HepG2 (cell line): ENCODE results near the gene FPR3. TPM values are rescaled to one million over a fixed set of nuclear protein-coding genes. Genes with fewer than 3 reads are reported as not detected.

Experiments
- ATAC-seq: fragments of 200-7000 bp; cut with Tn5 transposase; 3 replicates; pipeline ENCODE4 v1.9.1; 2020; ENCODE audit warnings: mild to moderate bottlenecking, moderate library complexity
- BruUV-seq: library from RNA; stranded (reverse); fragments of 400-500 nt; replicated peaks from 2 replicates; lab custom pipeline; 2021; lab: Mats Ljungman, UMichigan
- CTCF ChIA-PET: fragments of 300-600 bp; formaldehyde crosslinking; extraction: SDS; loops from one replicate; lab custom pipeline; 2021; ENCODE audit warnings: low total read pairs, inconsistent platforms, low intra/inter-chr PET ratio; lab: Yijun Ruan, JAX
- POLR2A ChIA-PET: fragments of 350-600 bp; sonication (Branson Sonifier 250); formaldehyde crosslinking; loops from one replicate; lab custom pipeline; 2020; ENCODE audit warnings: antibody characterized with exemption, inconsistent platforms; lab: Yijun Ruan, JAX
- DNase-seq: peaks from one replicate; pipeline ENCODE4 v3.0.0-alpha.2; 2015; ENCODE audit warnings: low spot score
- FAIRE-seq: peaks from 3 replicates; lab custom pipeline; 2011; peaks lifted over from hg19 to GRCh38; lab: Jason Lieb, UNC
- H2AFZ ChIP-seq: one replicate; pipeline ENCODE4 v1.6.1; 2011; ENCODE audit warnings: low read length, inconsistent platforms
- H3K27ac ChIP-seq: fragments of 300-600 bp; 3 replicates; pipeline ENCODE4 v1.8.0; 2011; ENCODE audit warnings: mixed run types, mild to moderate bottlenecking, mixed read lengths, low read length, inconsistent platforms; ENCODE audit not compliant: insufficient read depth; ENCODE audit errors: extremely low read length
- H3K27me3 ChIP-seq, 2 experiments: fragments of 200-600 bp in 1 of 2; 2 replicates in 1 of 2; 3 replicates in 1 of 2; pipeline versions ENCODE4 v1.6.0 to v1.8.0; 2011; ENCODE audit warnings: low read length in 2 of 2, mild to moderate bottlenecking in 2 of 2, moderate library complexity in 2 of 2, inconsistent platforms in 1 of 2; ENCODE audit not compliant: insufficient read depth in 2 of 2, control insufficient read depth in 1 of 2
- H3K36me3 ChIP-seq, 2 experiments: fragments of 200-600 bp in 1 of 2; replicated peaks in 1 of 2; 2 replicates in 1 of 2; 3 replicates in 1 of 2; pipeline versions ENCODE4 v1.5.1 to v1.8.0; 2011; ENCODE audit warnings: low read length in 2 of 2, inconsistent platforms in 1 of 2; ENCODE audit not compliant: insufficient read depth in 2 of 2, control insufficient read depth in 1 of 2
- H3K4me1 ChIP-seq: 2 replicates; pipeline ENCODE4 v1.5.1; 2012; ENCODE audit warnings: low read length, inconsistent platforms; ENCODE audit not compliant: insufficient read depth
- H3K4me2 ChIP-seq: 2 replicates; pipeline ENCODE4 v1.6.0; 2011; ENCODE audit warnings: low read depth, low read length, inconsistent platforms
- H3K4me3 ChIP-seq, 3 experiments: fragments of 200-600 bp in 1 of 3; sonication (generic), shearing (Covaris generic) in 1 of 3; replicated peaks in 1 of 3; 2 replicates each; pipeline ENCODE4 v1.5.1; 2011 to 2016; ENCODE audit warnings: low read length in 3 of 3, inconsistent platforms in 2 of 3, low read depth in 2 of 3, mild to moderate bottlenecking in 2 of 3, control low read depth in 1 of 3, mixed read lengths in 1 of 3; ENCODE audit not compliant: insufficient read depth in 1 of 3
- H3K79me2 ChIP-seq: one replicate; pipeline ENCODE4 v1.6.1; 2011; ENCODE audit warnings: low read length, inconsistent platforms; ENCODE audit not compliant: insufficient read depth
- H3K9ac ChIP-seq: 2 replicates; pipeline ENCODE4 v1.6.0; 2011; ENCODE audit warnings: mild to moderate bottlenecking, low read depth, low read length, inconsistent platforms; ENCODE audit not compliant: insufficient read depth
- H3K9me3 ChIP-seq: 2 replicates; pipeline ENCODE4 v1.5.1; 2012; ENCODE audit warnings: mild to moderate bottlenecking, low read length
- H4K20me1 ChIP-seq: 2 replicates; pipeline ENCODE4 v1.6.0; 2011; ENCODE audit warnings: inconsistent platforms, mild to moderate bottlenecking, low read length, moderate library complexity; ENCODE audit not compliant: insufficient read depth
- ARID5B ChIP-seq: IDR thresholded peaks from 2 replicates; pipeline ENCODE4 v1.4.0; 2020; ENCODE audit warnings: mild to moderate bottlenecking, missing genetic modification reagents
- KLF9 ChIP-seq: IDR thresholded peaks from 2 replicates; pipeline ENCODE4 v1.6.1; 2016; ENCODE audit warnings: low read depth
- MTF2 ChIP-seq: sonication (generic); formaldehyde crosslinking; IDR thresholded peaks from 2 replicates; pipeline ENCODE4 v1.5.0; 2020; ENCODE audit warnings: missing genetic modification reagents, borderline replicate concordance
- NFE2 ChIP-seq: sonication (generic); formaldehyde crosslinking; IDR thresholded peaks from 2 replicates; pipeline ENCODE4 v1.4.0; 2020; ENCODE audit warnings: missing genetic modification reagents
- PRDM4 ChIP-seq: sonication (generic); formaldehyde crosslinking; IDR thresholded peaks from 2 replicates; pipeline ENCODE4 v1.9.0; 2021; ENCODE audit warnings: missing genetic modification reagents, borderline replicate concordance
- SP5 ChIP-seq: IDR thresholded peaks from 2 replicates; pipeline ENCODE4 v1.6.1; 2016; ENCODE audit warnings: low read depth, borderline replicate concordance
- TFAP4 ChIP-seq: sonication (generic); IDR thresholded peaks from 2 replicates; pipeline ENCODE4 v1.6.1; 2016; ENCODE audit warnings: low read depth, borderline replicate concordance
- ZBTB38 ChIP-seq: sonication (generic); formaldehyde crosslinking; IDR thresholded peaks from 2 replicates; pipeline ENCODE4 v1.5.1; 2020; ENCODE audit warnings: mild to moderate bottlenecking, missing genetic modification reagents
- ZNF136 ChIP-seq: sonication (generic); formaldehyde crosslinking; IDR thresholded peaks from 2 replicates; pipeline ENCODE4 v1.8.1; 2022; ENCODE audit warnings: low read depth, mild to moderate bottlenecking, moderate library complexity, missing genetic modification reagents
- ZNF143 ChIP-seq: sonication (generic); formaldehyde crosslinking; IDR thresholded peaks from 2 replicates; pipeline ENCODE4 v1.4.0; 2020; ENCODE audit warnings: missing genetic modification reagents
- ZNF543 ChIP-seq: sonication (generic); formaldehyde crosslinking; IDR thresholded peaks from 2 replicates; pipeline ENCODE4 v1.4.0; 2020; ENCODE audit warnings: mild to moderate bottlenecking, missing genetic modification reagents
- WGBS: methylation state at CpG from one replicate; pipeline ENCODE4 v1.1.6; 2017; ENCODE audit warnings: low lambda C conversion rate; 5-methylcytosine and 5-hydroxymethylcytosine counted together
- in situ Hi-C: cut with HindIII; loops from 2 replicates; pipeline ENCODE4 v1.10.0; 2017; ENCODE audit warnings: low pct_unique_long_range_greater_than_20kb; ENCODE audit not compliant: extremely low pct_ligation_motif_present
- intact Hi-C: fragments of 100-400 bp; cut with micrococcal nuclease; formaldehyde crosslinking; loops from one replicate; pipeline ENCODE4 v1.10.0; 2022; ENCODE audit not compliant: unreplicated experiment
- polyA plus RNA-seq, 8 experiments: library from polyadenylated mRNA; depleted of rRNA in 3 of 8; stranded (reverse) in 7 of 8; unstranded in 1 of 8; fragments of >200 nt; fragmentation: Illumina TruSeq in 4 of 8; extraction: Trizol in 4 of 8; gene quantifications; 2 replicates each; pipeline versions ENCODE4 v1.2.1 to v1.2.3, GENCODE V29; 2011 to 2016; ENCODE audit warnings: low read depth in 4 of 8, missing spikeins in 1 of 8, mixed read lengths in 1 of 8; ENCODE audit not compliant: insufficient read depth in 1 of 8
- total RNA-seq, 5 experiments: library from RNA; depleted of rRNA; stranded (reverse); fragments of >200 nt; fragmentation: Illumina TruSeq; extraction: Trizol; gene quantifications; 2 replicates each; pipeline ENCODE4 v1.2.3, GENCODE V29; 2016; ENCODE audit warnings: low read depth in 1 of 5

FPR3 gene
- total and polyA plus RNA-seq, 2 of the 13 experiments (the other 11 are each of a cell fraction or from before 2014, with no cell fraction given) = not detected

- TF ChIP-seq ARID5B (peak; percentile 75; the same call in 1 of the 2 replicates), ZNF543 (no peak), TFAP4 (peak; percentile 78; the same call in 1 of the 2 replicates), NFE2 (no peak)
Observed at GRCh38 chr19:51807111-51807701, 12.2 kb downstream of the FPR3 start (continued).

GRCh38 chr19:51807925-51808324 is 13.0 kb downstream of the FPR3 start:
- ATAC-seq = no peak
- Histone ChIP-seq H3K36me3 (no peaks in the 10 kb centered on the region), H3K4me2 (no peak overlapping the region), H2AFZ (no peak overlapping the region), H3K4me3 (no peak overlapping the region), H3K79me2 (no peaks in the 10 kb centered on the region), H3K9ac (no peak overlapping the region), H3K27me3 (no peaks in the 10 kb centered on the region), H3K9me3 (peaks cover 34% of the 10 kb centered on the region), H4K20me1 (no peaks in the 10 kb centered on the region), H3K4me1 (peaks cover 65% of the 10 kb centered on the region), H3K27ac (peak overlapping the region; percentile 45)
- POLR2A ChIA-PET = no interaction called here
- DNase-seq = no peak
- FAIRE-seq = no peak
- no TSS peak for BruUV-seq
- WGBS = 31% methylated on average over 2 of the region's 2 CpGs
- TF ChIP-seq ZNF136 (CRISPR knock-in tag) (no peak), PRDM4 (no peak), ZBTB38 (CRISPR knock-in tag) (no peak), MTF2 (CRISPR knock-in tag) (no peak), KLF9 (CRISPR knock-in tag) (no peak), SP5 (no peak), ZNF143 (no peak)
- CTCF ChIA-PET = no interaction called here
- intact Hi-C loops (no loop called here), in situ Hi-C loops (no loop called here)
